HCT116 (cell line): ENCODE results near the gene UQCC2.

Source experiments
- CEBPB ChIP-seq: IDR thresholded peaks from 2 replicates; pipeline ENCODE4 v1.6.1; 2012; ENCODE audit warnings: low read depth
- CTCF ChIP-seq, 3 experiments: fragments of 200-600 bp in 1 of 3; sonication (generic) in 1 of 3; IDR thresholded peaks in 2 of 3; conservative IDR thresholded peaks in 1 of 3; 2 replicates each; pipeline ENCODE4 v1.5.1; 2012 to 2017; ENCODE audit warnings: low read depth in 2 of 3, low read length in 2 of 3, antibody characterized with exemption in 1 of 3, borderline replicate concordance in 1 of 3, control low read depth in 1 of 3, mild to moderate bottlenecking in 1 of 3, mixed read lengths in 1 of 3, mixed run types in 1 of 3, moderate library complexity in 1 of 3; ENCODE audit not compliant: insufficient read depth in 1 of 3
- EZH2 ChIP-seq: fragments of 200-600 bp; sonication (generic); IDR thresholded peaks from 2 replicates; pipeline ENCODE4 v1.6.1; 2017; ENCODE audit warnings: antibody characterized with exemption, mixed run types
- EZH2phosphoT487 ChIP-seq: fragments of 200-600 bp; IDR thresholded peaks from 2 replicates; pipeline ENCODE4 v1.6.1; 2018; ENCODE audit warnings: antibody characterized with exemption, borderline replicate concordance
- FOSL1 ChIP-seq: IDR thresholded peaks from 2 replicates; pipeline ENCODE4 v1.6.1; 2012; ENCODE audit warnings: low read depth
- POLR2A ChIP-seq: IDR thresholded peaks from 2 replicates; pipeline ENCODE4 v1.7.0; 2011; ENCODE audit warnings: borderline replicate concordance; ENCODE audit not compliant: insufficient read depth, insufficient read length; ENCODE audit errors: extremely low read depth

- TF ChIP-seq POLR2A (no peak), CTCF (IDR thresholded peaks at IDR 0.05 in 2 of 3, conservative IDR thresholded peaks at IDR 0.05 in 1 of 3; ENCODE audit: borderline replicate concordance in 1 of 3, insufficient read depth in 1 of 3, low read depth in 2 of 3, low read length in 2 of 3) (no peak), FOSL1 (no peak), EZH2 (no peak), CEBPB (no peak), EZH2phosphoT487 (no peak)
Measured at GRCh38 chr6:33683576-33684427, 27.7 kb downstream of the UQCC2 start.
